ENCODE measurements around the gene MCUB.

GRCh38 chr4:109589119-109589518, 29.1 kb downstream of the MCUB start:
- TF ChIP-seq CTCF (IDR thresholded peaks at IDR 0.05; ENCODE audit: low read depth, low read length, missing input control) (no peak), EGR1 (IDR thresholded peaks at IDR 0.05; ENCODE audit: low read depth in 2 of 2) (no peak), SP1 (IDR thresholded peaks at IDR 0.05) (no peak), YY1 (IDR thresholded peaks at IDR 0.05) (no peak), RXRA (IDR thresholded peaks at IDR 0.05) (no peak), ZBTB33 (IDR thresholded peaks at IDR 0.05) (no peak), MAX (IDR thresholded peaks at IDR 0.05) (no peak), RAD21 (IDR thresholded peaks at IDR 0.05) (no peak), FOXA1 (IDR thresholded peaks at IDR 0.05) (no peak), HNF4G (IDR thresholded peaks at IDR 0.05) (no peak), GABPA (IDR thresholded peaks at IDR 0.05 in 1 of 2, conservative IDR thresholded peaks at IDR 0.05 in 1 of 2) (no peak)
